ENCODE measurements around the gene CNTNAP2. TPM values are rescaled to one million over a fixed set of nuclear protein-coding genes. Genes with fewer than 3 reads are reported as not detected.

Gene CNTNAP2
- polyA plus RNA-seq, 3 donors from 2014 or later, result 0.94 to 1.1 TPM; not detected in 1

DNA sequence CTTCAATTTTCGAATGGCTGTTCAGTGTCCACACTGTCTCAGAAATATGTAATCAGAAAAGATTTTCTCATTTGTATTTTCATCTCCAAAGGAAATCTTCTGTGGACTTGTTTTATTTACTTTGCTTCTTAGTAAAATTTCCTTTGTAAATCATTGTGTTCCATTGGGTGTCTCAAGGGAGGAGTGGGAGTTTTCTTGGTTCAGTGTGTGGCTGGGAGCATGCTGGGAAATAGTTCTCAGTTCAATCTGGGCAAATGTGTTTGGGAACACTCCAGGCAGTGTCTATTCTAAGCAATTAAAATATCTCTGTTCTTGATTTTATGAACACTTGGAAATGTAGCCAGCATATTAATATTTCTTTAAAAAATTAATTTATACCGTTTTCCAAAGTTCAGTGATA, 1019.8 kb downstream of the CNTNAP2 start:
- H3K4me1 Mint-ChIP-seq, result no peaks in the 10 kb centered on the region
- DNase-seq, result no peak
- no peak overlapping the region for H3K27ac Mint-ChIP-seq
- H3K36me3 Mint-ChIP-seq, result no peaks in the 10 kb centered on the region
- H3K27me3 Mint-ChIP-seq (ENCODE audit: low read depth in 3 of 3), result peaks cover 0 to 3% (median under 1%) of the 10 kb centered on the region in 3 donors
- peaks cover 6 to 26% (median 11%) of the 10 kb centered on the region in 6 donors for H3K9me3 Mint-ChIP-seq
- H3K4me3 Mint-ChIP-seq, result no peak overlapping the region

DNA sequence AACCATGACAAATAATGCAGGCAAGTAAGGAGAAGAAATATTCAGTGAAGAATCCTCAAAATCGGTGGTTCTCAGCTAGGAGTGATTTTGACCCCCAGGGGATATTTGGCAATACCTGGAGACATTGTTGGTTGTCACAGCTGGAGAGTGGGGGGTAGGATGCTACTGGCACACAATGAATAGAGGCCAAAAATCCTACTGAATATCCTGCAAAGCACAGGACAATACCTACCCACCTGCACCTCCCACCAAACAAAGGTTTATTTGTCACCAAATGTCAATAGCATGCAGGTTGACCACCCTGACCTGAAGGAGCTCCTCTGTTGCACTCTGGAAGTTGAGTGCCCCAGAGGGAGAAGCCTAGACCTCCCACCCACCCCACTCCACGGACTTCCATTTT, 1028.6 kb downstream of the CNTNAP2 start:
- no peak overlapping the region for H3K27ac Mint-ChIP-seq
- no peak overlapping the region for H3K4me3 Mint-ChIP-seq

DNA sequence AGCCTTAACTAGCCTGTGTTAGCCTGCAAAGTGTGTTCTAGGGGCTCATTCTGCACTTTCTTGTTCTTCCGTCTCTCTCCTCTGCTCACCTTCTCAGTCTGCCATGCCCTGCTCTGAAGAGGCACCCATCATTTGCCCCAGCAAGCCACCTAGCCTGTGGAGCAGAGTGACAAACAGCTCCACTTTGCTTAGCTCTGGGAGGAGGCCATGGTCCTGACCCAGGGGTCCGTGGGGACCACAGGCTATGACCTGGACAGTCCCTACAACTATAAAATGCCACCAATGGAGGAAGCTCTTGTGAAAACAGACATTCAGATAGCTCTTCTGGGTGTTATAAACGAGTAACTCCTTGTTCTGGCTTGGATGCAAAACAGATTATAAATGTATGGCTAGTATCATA, 1029.6 kb downstream of the CNTNAP2 start:
- no peaks in the 10 kb centered on the region for H3K36me3 Mint-ChIP-seq
- H3K27ac Mint-ChIP-seq, result no peak overlapping the region
- H3K9me3 Mint-ChIP-seq, result peaks cover 7 to 45% (median 29%) of the 10 kb centered on the region in 6 donors
- H3K27me3 Mint-ChIP-seq (ENCODE audit: low read depth in 3 of 3), result peaks cover 0 to 2% (median 0%) of the 10 kb centered on the region in 3 donors
- H3K4me1 Mint-ChIP-seq, result no peaks in the 10 kb centered on the region
- no peak overlapping the region for H3K4me3 Mint-ChIP-seq
- no peak for DNase-seq

More for the DNA sequence above, 1028.6 kb downstream of the CNTNAP2 start:
- DNase-seq, result no peak
- Mint-ChIP-seq H3K36me3 (no peaks in the 10 kb centered on the region), H3K9me3 (peaks cover 7 to 52% (median 31%) of the 10 kb centered on the region in 6 donors), H3K4me1 (no peaks in the 10 kb centered on the region), H3K27me3 (ENCODE audit: low read depth in 3 of 3) (peaks cover 0 to 2% (median 0%) of the 10 kb centered on the region in 3 donors)

DNA sequence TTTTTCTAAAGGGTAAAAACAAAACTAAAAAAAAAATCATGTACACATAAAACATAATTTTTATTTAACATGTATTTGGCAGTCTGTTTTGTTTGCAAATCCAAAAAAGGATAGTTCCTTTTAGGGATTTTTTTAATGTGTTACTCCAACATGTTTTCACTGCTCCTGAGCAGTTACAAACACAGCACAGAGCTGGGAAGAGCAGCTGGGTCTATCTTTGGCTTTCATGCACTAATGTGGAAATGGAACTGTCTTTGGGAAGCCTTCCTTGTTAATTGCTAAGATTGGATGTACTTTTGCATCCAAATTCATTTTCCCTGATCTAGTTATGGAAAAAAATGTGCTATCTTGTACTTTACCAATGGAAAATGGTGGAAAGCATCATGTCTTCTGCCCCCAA, 1035.1 kb downstream of the CNTNAP2 start:
- Mint-ChIP-seq H3K9me3 (peaks cover 3 to 33% (median 14%) of the 10 kb centered on the region in 6 donors), H3K4me3 (no peak overlapping the region), H3K27ac (no peak overlapping the region), H3K4me1 (no peaks in the 10 kb centered on the region), H3K36me3 (no peaks in the 10 kb centered on the region), H3K27me3 (ENCODE audit: low read depth in 3 of 3) (peaks cover 0 to 2% (median 1%) of the 10 kb centered on the region in 3 donors)
- DNase-seq, result no peak

DNA sequence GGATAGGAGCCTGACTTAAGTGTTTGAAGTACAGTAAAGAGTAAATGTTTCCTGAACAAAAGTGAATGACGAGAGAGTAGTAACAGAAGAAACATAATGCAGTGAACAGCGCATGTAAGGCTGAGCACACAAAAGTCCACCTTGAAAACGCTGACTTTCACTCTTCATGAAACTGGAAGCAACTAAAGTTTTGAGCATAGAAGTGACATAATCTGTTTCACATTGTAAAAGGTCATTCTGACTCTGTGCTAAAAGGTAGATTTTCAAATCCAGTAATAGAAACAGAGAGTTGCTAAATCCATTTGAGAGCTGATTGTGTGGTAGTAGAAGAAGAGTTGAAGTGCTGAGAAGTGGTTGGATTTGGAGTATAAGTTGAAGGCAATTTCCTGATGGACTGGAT, 1037.0 kb downstream of the CNTNAP2 start:
- DNase-seq, result no peak
- Mint-ChIP-seq H3K9me3 (peaks cover 3 to 23% (median 13%) of the 10 kb centered on the region in 6 donors), H3K36me3 (peaks cover 0 to under 1% (median 0%) of the 10 kb centered on the region in 3 donors), H3K4me3 (no peak overlapping the region), H3K27me3 (ENCODE audit: low read depth in 3 of 3) (peaks cover 0 to 2% (median 1%) of the 10 kb centered on the region in 3 donors), H3K27ac (no peak overlapping the region), H3K4me1 (no peaks in the 10 kb centered on the region)

DNA sequence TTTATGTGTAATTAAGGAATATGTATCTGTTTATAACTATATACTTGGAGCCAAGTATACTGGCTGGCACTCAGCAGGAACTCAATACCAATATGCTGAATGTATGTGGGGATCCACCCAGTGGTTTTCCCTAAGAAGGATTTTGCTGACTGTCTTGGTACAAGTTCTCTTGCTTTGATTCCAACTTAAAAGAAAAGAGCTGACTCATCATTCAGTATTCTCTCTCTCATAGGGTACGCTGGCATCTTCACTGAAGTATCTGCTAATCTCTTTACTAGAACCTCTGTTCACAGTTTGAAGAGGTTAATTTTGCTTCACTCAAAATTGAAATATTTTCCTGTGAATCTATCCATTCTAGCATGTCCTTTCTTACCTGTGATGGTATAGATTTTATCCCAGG, 1044.8 kb downstream of the CNTNAP2 start:
- peaks cover 5 to 24% (median 14%) of the 10 kb centered on the region in 6 donors for H3K9me3 Mint-ChIP-seq
- H3K36me3 Mint-ChIP-seq, result peaks cover 0 to 8% (median 0%) of the 10 kb centered on the region in 3 donors
- H3K27ac Mint-ChIP-seq, result no peak overlapping the region
- no peaks in the 10 kb centered on the region for H3K27me3 Mint-ChIP-seq (ENCODE audit: low read depth in 3 of 3)
- no peak overlapping the region for H3K4me3 Mint-ChIP-seq
- no peaks in the 10 kb centered on the region for H3K4me1 Mint-ChIP-seq
- no peak for DNase-seq

DNA sequence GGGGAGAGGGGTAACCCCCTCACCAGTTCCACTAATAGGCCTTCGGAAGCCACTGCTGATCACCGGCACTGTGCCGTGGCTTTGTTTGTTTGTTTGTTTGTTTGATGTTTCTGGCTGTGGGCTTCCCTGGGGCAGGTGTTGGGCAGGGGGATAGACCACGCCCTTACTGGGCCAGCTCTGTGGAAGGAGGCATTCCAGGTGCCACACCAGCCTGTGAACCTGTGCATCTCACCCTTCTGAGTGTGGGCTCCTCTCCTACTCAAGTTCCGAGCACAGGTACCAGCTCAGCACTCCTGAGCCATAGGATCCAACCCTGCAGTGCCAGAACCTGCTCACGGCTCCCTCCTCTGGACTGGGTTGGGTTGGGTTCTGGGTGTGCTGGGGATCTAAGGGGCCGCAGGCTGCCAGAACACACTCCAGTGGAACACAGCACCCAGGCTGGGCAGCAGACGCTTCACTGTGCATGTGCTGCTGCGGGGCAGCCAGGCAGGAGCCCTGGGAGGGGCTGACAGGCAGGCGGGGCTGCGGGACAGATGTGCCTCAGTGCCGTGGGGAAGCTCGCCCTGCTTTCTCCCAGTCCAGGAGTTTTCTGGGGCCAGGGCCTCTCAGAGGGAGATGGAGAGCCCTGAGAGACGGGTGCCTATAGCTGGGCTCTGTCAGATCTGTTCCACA, 1053.9 kb downstream of the CNTNAP2 start:
- peaks cover under 1 to 22% (median 12%) of the 10 kb centered on the region in 6 donors for H3K9me3 Mint-ChIP-seq
- no peaks in the 10 kb centered on the region for H3K36me3 Mint-ChIP-seq
- DNase-seq, result no peak
- no peak overlapping the region for H3K4me3 Mint-ChIP-seq
- no peaks in the 10 kb centered on the region for H3K27me3 Mint-ChIP-seq (ENCODE audit: low read depth in 3 of 3)
- H3K27ac Mint-ChIP-seq, result no peak overlapping the region
- H3K4me1 Mint-ChIP-seq, result no peaks in the 10 kb centered on the region

DNA sequence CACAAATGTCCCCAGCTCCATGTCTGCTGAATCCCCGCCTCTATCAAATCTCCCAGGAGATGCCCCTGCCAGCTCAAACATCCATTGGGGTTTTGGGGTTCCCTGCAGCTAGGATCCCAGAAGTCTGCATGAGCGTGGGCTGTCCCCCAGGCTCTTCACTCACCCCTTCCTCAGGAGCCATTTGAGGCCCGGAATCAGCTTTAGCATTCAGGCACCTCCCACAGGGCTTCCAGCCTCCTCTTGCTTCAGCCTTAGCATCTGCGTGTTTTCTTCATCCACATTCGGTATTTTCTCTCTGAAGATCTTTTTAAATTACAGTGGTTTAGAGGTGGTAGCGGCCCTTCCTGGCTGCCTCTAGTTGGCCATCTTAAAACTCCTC, 1054.4 kb downstream of the CNTNAP2 start:
- Mint-ChIP-seq H3K4me3 (no peak overlapping the region), H3K36me3 (no peaks in the 10 kb centered on the region), H3K27me3 (ENCODE audit: low read depth in 3 of 3) (no peaks in the 10 kb centered on the region), H3K27ac (no peak overlapping the region), H3K9me3 (peaks cover 0 to 19% (median 10%) of the 10 kb centered on the region in 6 donors), H3K4me1 (no peaks in the 10 kb centered on the region)
- no peak for DNase-seq

DNA sequence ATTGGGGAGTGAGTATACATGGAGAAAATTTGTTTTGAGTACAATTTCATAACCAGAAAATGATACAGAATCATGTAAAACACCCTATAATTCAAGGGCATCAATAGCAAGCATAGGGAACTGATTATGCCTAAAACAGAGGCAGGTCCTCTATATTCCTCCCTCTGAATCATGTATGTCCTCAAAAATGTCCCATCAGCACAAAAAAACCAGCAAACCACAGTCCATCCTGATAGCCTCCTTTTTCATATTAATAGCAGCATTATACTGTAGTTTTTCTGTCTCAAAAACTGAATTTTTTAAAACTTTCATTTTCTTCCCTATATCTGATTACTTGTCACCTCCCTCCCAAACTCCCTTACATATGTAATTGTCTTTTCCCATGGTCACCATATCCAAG, 1057.3 kb downstream of the CNTNAP2 start:
- Mint-ChIP-seq H3K4me1 (no peaks in the 10 kb centered on the region), H3K4me3 (no peak overlapping the region), H3K9me3 (peaks cover 0 to 19% (median 11%) of the 10 kb centered on the region in 6 donors), H3K27me3 (ENCODE audit: low read depth in 3 of 3) (no peaks in the 10 kb centered on the region), H3K36me3 (no peaks in the 10 kb centered on the region), H3K27ac (no peak overlapping the region)
- no peak for DNase-seq

DNA sequence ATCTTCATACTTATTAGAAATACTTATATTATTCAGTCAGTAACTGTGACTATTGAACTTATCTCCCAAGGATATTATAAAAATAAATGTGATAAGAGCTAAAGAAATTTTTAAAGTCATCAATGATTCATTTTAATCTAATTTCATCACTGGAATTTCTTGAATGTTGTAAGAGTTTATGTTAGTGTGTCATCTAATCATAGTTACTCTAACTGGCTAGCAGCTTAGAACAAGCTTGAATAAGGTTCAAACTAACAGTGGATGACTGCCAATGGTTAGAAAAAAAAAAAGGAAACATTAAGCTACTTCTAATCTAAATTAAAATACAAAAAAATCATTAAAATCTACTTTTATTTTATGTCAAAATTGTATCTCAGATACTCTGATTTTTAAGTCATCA, 1066.3 kb downstream of the CNTNAP2 start:
- no peak for DNase-seq
- H3K27me3 Mint-ChIP-seq (ENCODE audit: low read depth in 3 of 3), result no peaks in the 10 kb centered on the region
- H3K4me3 Mint-ChIP-seq, result no peak overlapping the region
- peaks cover 2 to 32% (median 13%) of the 10 kb centered on the region in 6 donors for H3K9me3 Mint-ChIP-seq
- H3K36me3 Mint-ChIP-seq, result no peaks in the 10 kb centered on the region
- no peaks in the 10 kb centered on the region for H3K4me1 Mint-ChIP-seq
- no peak overlapping the region for H3K27ac Mint-ChIP-seq

DNA sequence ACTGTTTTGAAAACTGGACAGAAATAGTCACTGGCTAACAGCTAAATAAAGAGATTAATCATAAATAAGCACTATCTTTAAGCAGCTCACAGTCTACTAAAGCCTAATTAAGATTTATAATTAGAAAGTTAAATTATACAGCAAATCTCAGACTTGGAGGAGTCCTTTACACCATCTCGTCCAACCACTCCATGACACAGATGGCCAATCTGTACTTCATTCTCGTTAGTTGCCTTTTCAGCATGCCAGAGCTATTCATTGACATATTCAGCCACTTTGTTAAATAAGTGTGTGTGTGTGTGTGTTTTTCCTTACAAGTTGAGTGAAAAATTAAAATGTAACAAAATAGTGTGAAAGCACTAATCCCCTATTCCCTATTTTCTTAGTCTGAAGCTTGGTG, 1066.7 kb downstream of the CNTNAP2 start:
- Mint-ChIP-seq H3K9me3 (peaks cover 2 to 32% (median 11%) of the 10 kb centered on the region in 6 donors), H3K36me3 (no peaks in the 10 kb centered on the region), H3K27ac (no peak overlapping the region), H3K4me3 (no peak overlapping the region), H3K4me1 (peaks cover 0 to 3% of the 10 kb centered on the region in 2 donors), H3K27me3 (ENCODE audit: low read depth in 3 of 3) (peaks cover 0 to 1% (median 0%) of the 10 kb centered on the region in 3 donors)
- no peak for DNase-seq

DNA sequence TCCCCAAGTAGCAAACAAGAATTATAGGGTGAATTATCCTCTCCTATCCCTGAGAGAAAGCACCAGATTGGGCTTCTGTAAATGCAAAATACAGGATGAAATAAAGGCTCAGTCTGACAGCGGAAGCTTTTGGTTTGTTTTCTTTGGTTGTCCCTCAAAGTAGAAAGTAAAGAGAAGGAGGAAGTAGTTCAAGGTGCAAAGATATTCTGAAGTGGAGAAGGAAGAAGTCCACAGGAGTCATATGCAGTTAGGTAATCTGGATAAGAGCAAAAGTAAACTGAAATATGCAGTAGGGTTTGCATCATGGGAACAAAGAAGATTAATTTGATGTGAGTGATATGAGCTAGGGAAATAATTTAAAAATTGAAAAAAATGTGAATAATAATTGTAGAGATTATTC, 1071.9 kb downstream of the CNTNAP2 start:
- H3K36me3 Mint-ChIP-seq, result no peaks in the 10 kb centered on the region
- no peak for DNase-seq
- peaks cover 7 to 44% (median 13%) of the 10 kb centered on the region in 6 donors for H3K9me3 Mint-ChIP-seq
- no peak overlapping the region for H3K27ac Mint-ChIP-seq
- peaks cover 0 to 1% (median 0%) of the 10 kb centered on the region in 3 donors for H3K27me3 Mint-ChIP-seq (ENCODE audit: low read depth in 3 of 3)
- H3K4me1 Mint-ChIP-seq, result peaks cover 0 to 7% of the 10 kb centered on the region in 2 donors
- no peak overlapping the region for H3K4me3 Mint-ChIP-seq

DNA sequence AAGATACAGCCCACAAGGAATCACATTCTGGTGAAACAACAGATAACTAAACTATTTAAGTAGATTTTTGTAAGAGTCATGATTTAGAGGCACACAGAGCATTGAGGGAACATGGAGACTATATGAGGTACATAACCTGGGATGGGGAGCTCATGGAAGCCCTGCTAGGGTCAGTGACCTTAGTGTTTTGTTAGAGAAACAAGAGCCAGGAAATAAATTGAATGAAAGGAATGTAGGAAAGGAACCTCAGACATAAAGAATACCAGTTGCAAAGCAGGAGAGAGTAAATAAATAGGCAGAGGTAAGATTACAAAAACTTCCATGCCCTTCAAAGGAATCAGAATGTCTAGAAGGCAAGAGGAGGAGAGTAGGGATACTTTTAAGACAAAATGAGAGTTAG, 1076.9 kb downstream of the CNTNAP2 start:
- Mint-ChIP-seq H3K36me3 (no peaks in the 10 kb centered on the region), H3K4me1 (peaks cover 0 to 2% of the 10 kb centered on the region in 2 donors), H3K27me3 (ENCODE audit: low read depth in 3 of 3) (no peaks in the 10 kb centered on the region), H3K4me3 (no peak overlapping the region), H3K9me3 (peaks cover 2 to 43% (median 18%) of the 10 kb centered on the region in 6 donors), H3K27ac (no peak overlapping the region)
- no peak for DNase-seq

DNA sequence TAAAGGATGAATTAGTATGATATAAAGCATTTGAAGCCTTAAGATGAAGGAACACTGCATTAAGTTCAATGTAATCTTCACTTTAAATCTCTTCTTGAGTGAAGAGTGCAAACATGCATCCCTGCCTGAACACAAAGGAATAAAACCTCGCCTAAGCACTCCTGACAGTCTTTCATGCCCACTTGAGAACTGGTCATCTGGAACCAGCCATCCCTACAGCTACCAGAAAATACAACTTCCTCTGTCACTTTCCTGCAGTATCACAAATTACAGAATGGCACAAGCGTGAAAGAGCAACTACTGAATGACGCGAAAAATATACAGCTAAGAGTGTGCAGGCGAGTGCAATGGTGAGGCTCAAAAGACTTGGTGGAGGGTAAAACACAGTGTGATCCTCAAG, 1079.9 kb downstream of the CNTNAP2 start:
- Mint-ChIP-seq H3K27ac (no peak overlapping the region), H3K36me3 (no peaks in the 10 kb centered on the region), H3K4me3 (no peak overlapping the region), H3K9me3 (peaks cover 3 to 28% (median 18%) of the 10 kb centered on the region in 6 donors), H3K4me1 (no peaks in the 10 kb centered on the region), H3K27me3 (ENCODE audit: low read depth in 3 of 3) (no peaks in the 10 kb centered on the region)
- no peak for DNase-seq

DNA sequence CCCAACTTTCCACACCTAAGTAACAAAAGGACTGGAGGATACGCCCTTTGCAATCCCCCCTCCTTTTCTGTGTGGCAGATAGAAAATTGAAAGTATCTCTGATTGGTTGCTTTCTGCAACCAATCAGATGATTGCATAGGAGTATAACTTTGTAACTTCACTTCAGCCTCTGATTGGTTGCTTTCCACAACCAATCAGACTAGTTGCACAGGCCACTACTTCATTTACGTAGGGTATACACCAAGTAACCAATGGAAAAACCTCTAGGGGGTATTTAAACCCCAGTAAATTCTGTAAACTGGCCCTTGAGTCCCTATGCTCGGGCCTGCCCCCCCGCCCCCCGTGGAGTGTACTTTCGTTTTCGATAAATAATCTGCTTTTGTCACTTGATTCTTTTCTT, 1080.4 kb downstream of the CNTNAP2 start:
- Mint-ChIP-seq H3K27me3 (ENCODE audit: low read depth in 3 of 3) (no peaks in the 10 kb centered on the region), H3K36me3 (no peaks in the 10 kb centered on the region), H3K9me3 (peaks cover 3 to 30% (median 17%) of the 10 kb centered on the region in 6 donors)

More for the DNA sequence above, 1080.4 kb downstream of the CNTNAP2 start:
- Mint-ChIP-seq H3K4me3 (no peak overlapping the region), H3K27ac (no peak overlapping the region), H3K4me1 (no peaks in the 10 kb centered on the region)
- no peak for DNase-seq

All from immature natural killer cell (primary cell).